NOMO-1 (cell line): ENCODE measurements around the gene BTBD1.

ENCODE experiments used
- DNase-seq, 2 experiments: peaks; one replicate each; lab custom pipeline; 2025; ENCODE audit not compliant: unreplicated experiment in 2 of 2; lab: John Stamatoyannopoulos, UW

The BTBD1 gene

DNA sequence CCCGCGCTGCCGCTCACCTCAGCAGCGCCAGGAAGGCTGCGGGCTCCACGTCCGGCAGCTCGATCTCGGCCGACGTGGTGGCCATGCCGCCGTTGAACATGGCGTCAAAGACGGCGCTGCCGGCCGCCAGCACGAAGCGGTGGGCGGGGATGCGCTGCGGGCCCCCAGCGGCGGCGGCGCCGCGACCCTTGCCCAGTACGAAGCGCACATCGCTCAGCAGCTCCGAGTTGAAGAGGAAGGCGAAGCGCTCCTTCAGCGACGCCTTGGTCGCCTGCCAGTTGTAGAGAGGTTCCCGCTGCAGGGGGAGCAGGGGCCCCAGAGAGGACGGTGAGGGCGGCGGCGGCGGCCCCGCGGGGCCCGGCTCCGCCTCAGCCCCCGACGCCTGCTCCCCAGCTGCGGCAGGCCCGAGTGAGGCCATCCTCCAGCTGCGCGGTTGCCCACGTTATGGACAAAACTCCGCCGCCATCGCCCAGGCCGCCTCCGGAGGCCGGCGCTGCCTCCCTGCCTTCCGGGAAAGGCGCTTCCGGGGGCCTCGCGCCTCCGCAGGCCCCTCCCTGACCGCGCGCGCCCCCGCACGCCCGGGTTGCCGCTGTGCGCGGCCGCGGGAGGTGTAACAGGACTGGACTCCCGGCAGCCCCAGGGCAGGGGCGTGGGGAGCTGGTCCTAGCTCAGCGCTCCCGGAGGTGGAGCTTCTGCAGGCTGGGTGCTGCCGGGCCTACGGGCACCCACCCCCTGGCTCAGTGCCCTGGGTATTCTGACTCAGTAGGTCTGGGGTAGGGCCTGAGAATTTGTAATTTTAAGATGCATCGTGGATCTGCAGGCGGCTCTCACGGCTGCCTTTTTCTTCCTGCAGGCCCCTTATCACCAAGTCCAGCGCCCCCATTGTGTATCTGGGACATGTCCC lies at the start of gene BTBD1:
Gene BTBD1 (minus strand): TSS at position 519 of the 904 bp plus-strand sequence. CDS start 101 bp downstream, at position 418.
- DNase-seq = peak; percentile 73 to 89

DNA sequence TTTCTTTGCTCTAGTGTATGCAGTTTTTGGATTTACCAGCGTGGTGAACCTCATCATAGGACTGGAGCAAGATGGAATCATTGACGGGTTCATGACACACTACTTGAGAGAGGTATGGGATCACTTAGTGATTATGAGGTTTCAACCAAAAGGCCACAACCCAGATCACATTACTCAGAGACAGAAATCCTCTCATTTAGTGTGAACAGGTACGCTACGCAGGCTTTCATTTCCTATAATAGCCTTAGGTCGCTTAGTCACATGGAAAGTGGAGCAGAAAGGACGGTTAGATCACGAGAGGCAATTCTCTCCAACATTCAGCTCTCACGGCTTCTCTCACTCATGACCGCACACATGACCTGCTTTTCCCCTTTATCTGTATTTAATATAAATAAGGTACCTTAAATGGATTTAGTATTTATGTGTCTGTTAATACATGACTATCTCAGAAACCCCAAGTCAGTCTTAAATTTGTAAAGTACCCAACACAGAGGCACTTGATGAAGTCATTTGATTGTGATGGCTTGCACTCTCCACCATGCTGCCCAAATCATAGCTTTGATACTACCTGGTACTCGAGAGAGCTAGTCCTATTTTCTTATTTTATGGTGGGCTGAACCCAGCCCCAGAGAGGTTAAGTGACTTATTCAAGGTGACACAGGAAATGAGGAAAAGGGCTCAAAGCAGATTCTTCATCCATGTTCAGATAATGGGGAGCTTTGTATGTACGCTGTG lies 48.9 kb upstream of the BTBD1 start:
- no peak for DNase-seq

DNA sequence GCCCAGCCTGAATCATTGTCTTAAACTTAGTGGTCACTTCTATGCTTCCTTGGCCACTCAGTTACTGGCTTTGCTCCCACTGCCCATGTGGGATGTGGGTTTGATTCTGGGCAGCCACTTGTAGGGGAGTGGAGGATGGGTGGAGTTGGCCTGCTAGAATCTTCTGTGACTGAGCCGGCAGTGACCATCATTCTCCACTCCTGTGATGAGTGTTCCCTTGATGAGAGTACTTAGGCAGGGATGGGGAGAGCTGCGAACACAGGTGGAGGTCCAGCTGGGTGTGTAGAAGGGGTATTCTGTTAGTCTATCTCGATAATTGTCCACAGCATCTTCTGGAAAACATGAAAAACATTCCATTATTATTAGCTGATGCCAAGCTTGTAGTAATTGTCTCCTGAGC lies 48.4 kb upstream of the BTBD1 start:
- no peak for DNase-seq

DNA sequence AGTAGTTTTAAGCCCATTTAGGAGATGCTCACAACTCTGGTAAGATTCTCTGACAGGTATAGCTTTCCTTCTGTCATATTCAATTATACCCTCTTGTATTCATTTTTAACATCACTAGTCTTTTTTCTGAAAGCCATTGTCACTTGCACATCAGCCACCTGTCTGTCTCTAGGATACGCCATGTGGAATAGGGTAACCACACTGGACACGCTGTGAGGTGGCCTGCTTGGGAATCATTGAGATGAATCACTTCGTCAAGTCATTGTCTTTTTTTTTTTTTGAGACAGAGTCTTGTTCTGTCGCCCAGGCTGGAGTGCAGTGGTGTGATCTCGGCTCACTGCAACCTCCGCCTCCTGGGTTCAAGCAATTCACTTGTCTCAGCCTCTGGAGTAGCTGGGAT lies 47.8 kb upstream of the BTBD1 start:
- DNase-seq = no peak

DNA sequence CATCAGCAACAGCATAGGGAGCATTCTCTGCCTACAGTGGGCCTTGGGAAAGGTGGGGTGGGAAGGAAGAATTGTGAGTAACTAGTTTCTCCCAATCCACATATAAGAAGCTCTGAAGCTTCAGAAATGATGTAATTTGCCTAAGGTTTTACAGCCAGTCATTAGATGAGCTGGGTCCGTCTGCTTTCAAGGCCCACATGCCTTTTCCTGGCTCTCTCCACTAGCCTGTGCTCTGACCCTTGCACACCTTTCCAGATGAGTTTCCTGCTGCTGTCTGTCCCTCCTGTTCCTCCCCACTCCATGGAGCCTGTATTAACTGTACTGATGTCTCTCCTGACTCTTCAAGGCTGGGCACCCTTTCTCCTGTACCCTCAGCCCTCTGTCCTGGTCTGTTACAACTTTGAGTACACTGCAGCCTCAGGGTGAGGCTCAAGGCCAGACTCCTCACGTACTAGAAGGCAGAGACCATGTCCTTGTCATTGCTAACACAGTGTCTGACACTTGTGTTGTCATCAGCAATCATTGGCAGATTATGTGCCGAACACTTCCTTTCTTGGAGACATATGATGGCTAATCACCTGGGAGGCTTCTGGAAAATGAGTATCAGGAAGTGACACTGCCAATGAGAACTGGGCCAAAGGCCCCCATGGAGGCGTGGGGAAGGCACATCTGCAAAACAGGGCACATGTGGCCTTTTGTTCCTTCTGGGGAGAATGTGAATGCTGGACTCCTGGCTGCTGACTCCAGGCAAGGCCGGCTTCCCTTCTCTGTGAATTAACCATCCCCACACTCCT lies 47.0 kb upstream of the BTBD1 start:
- DNase-seq = no peak

DNA sequence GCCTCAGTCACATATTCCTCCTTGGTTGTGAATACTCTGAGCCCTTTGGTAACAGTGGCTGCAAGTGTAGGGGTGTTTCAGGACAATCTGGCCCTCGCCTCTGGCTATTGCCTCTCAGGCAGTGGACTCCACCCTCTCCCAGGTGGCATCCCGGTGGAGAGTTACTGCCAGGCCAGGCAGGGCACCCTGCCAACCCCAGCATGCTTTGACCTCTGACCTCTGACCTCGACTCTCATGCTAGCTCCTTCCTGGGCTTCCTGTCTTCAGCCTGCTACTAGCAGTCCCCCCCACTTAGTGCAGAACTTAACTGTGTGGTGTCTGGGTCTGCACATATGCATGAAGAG lies 45.9 kb upstream of the BTBD1 start:
- DNase-seq = no peak

DNA sequence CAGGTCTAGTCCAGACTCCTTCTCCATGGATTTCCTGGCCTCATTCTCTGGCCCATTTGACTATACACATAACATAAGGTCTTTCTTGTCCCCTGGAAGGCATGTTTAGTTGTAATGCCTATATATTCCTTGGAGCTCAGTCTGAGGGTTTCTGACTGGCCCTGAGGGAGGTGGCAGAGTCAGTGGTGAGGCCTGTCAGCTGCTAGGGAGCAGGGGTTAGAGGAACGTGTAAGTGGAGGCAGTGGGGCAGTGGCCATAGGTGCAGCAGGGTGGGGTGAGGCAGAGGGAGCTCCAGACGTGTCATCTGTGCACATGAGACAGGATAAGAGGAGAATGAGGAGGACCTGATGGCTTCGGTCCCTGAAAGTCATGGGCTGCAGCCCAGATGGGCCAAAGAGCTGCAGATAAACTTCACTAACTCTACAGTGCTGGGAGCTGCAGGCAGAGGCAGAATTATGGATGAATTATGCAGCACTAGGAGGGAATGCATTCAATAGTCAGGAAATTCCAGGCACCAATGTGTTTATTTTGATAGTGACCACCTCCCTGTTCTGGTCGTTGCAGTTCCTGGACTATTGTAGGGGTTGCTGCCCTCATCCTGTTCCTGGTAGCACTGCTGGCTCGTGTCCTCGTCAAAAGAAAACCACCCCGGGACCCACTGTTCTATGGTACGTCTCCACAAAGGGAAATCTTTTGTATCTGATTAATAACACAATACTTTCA lies 45.3 kb upstream of the BTBD1 start:
- no peak for DNase-seq

DNA sequence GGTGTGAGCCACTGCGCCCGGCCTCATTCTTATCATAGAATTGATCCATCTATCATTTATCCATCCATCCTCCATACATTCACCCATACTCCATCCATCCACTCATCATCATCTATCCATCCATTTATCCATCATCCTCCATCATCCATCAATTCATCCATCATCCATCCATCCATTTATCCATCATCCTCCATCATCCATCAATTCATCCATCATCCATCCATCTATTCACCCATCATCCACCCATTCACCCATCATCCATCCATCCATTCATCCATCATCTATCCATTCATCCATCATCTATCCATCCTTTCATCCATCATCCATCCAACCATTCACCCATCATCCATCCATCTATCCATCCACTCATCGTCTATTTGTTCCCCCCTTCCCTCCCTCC lies 44.1 kb upstream of the BTBD1 start:
- DNase-seq = no peak

DNA sequence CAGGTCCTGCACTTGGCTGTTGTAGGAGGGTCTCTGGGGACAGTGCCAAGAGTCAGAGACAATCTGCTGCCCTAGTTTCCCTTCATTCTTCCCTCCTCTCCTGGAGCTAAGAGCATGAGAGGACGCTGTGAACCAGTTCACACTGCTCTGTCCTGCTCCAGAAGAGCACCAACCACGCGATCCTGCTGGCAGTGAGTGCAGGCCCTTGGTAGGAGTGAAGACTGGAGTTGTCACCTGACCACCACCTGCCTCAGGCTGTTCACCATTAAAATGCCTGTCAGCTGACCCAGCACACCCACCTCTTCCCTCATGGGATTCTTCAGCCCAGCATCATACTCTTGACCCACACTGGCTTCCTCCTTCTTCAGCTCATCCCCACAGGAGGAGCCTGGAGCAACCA lies 43.3 kb upstream of the BTBD1 start:
- DNase-seq = no peak

DNA sequence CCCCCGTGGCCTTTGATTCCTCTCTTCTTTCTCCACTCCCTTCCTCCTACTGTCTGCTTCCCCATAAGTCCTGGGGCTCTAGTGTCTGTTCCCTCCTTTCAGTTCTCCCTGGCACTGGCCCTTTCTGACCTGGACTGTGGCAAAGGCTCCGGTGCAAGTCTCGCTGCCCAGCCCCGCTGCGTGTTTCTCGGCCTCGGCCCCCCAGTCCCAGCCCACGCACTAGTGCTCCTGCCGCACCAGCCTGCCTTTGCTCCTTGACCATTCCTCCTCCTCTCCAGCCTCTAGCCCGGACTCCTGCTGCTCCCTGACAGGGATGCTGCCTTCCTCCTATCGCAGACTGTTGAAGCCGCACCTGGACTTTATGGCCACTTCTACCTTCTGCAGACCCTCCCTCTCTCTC lies 42.5 kb upstream of the BTBD1 start:
- no peak for DNase-seq

DNA sequence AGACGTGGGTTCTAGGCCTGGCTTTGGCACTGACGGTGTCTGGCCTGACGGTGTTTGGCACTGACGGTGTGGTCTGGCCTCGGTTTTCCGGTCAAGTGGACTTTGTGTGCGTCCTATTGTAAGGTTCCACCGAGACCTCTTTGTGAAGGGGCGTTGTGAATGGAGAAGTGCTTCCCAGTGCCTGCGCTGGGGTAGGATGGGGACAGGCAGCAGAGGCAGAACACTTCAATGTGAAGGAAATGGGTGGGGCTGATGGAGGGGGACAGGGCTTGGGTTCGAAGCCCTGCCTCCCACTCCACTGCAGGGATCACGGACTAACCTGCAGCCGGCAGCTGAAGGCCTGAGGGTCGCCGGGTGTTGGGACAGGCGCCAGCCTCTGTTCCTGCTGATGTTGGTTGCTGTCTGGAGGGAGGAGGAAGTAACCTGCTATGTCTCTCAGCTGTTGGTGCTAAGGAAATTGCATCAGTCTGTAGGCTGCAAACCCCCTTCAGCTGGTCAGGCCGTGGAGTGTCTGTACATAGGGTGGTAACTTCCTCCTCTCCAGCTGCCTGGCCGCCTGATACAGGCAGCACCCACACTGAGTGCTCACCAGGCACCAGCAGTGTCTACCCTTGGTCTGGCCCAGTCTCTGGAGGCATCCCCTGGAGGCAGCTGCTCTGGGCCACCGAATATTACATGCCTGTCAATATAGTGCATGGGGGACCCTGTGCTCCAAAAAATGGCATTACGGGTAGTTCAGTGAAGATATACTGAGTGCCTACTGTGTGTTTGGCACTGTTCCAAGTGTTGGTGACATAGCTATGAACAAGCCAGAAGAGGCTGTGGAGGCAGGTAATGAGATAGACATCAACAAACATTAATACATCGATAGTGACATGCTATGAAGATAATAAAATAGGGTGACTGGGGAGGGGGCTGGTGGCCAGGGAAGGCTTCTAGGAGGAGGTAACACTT lies 41.5 kb upstream of the BTBD1 start:
- DNase-seq = peak; percentile 95 to 98

DNA sequence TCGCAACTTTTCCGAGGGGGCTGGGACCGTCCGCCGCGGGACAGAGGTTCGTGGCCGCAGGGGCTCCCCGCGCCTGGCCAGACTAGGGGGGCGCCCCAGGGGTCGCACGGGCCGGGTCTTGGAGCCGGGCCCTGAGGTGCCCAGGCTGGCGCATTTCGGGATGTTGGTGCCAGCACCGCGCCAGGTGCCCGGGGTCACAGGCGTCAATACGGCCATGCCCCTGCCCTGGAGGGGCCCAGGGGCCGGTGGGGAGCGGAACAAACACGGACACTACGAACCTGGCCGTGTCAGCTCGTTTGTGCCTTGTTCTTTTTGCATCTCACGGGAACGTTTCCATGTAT lies 40.8 kb upstream of the BTBD1 start:
- no peak for DNase-seq

DNA sequence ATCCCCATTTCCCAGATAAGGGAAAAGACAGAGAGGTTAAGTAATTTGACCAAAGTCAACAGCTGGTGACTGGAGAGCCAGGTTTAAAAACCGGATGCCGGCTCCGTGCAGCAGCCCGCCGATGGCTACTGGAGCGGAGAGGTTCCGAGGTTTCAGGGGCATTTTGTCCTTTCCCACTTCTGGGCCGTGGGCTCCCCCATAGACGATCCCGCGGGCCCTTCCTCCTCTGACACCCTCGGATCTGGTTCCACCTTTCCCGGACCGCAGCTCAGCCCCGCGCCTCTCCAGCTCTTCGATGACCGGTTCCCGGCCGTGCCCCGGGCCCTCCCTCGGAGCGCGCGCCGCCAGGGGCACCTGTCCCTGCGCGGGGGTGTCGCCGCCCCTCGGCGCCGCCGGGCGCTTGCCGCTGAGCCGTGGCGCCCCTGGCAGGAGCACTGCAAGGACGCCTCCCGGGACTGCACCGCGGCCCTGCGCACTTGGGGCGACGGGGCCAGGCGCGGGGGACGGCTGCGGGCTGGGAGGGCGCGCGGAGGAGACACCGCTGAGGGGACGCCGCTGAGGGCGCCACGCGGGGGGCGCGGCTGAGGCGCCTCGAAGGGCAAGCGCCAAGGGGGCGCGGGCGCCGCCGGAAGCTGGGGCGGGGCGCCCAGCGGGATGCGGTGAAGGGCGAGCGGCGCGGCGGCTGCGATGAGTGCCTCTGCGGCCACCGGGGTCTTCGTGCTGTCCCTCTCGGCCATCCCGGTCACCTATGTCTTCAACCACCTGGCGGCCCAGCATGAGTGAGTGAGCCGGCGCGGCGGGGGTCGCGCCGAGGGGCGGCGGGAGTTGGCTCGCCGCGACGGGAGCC lies 40.2 kb upstream of the BTBD1 start, which contains the start of gene TM6SF1:
Gene TM6SF1 (plus strand): TSS at position 652 of the 847 bp plus-strand sequence. CDS start 36 bp downstream, at position 688.
- DNase-seq = no peak

DNA sequence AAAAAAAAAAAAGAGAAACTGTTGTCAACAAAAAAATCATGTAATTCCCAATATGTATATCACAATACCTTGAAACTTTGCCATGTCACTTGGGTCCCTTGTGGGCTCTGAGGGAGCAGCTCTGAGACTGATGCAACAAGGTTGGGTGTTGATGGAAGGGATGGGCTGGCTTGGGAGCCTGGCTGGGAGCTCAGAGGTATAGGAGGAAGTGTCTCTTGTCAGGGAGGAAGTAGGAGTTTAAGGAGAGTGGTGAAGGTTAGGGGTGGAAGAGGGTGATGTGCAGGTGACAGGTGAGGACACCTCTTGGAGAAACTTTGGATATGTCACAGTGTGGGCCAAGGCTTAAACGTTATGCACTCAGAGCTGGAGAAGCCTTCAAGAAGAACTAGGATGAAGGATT lies 38.4 kb upstream of the BTBD1 start:
- DNase-seq = no peak

DNA sequence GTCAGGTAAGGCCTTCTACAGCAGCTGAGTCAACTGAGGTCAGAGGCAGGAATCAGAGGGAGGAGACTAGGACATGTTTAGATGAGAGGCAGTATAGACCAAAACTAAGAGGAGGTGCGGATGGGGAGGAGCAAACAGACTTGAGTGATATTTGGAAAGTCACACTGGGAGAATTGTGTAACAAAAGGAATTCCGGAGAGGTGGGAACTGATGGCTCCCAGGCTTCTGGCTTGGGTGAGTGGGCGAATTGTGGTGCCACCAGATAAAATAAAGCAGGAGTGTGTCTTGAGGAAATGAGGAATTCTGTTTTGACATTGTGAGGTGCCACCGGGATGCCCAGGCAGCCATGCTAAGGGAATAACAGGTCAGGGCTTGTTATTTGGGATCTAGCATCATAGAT lies 37.1 kb upstream of the BTBD1 start:
- DNase-seq = no peak

DNA sequence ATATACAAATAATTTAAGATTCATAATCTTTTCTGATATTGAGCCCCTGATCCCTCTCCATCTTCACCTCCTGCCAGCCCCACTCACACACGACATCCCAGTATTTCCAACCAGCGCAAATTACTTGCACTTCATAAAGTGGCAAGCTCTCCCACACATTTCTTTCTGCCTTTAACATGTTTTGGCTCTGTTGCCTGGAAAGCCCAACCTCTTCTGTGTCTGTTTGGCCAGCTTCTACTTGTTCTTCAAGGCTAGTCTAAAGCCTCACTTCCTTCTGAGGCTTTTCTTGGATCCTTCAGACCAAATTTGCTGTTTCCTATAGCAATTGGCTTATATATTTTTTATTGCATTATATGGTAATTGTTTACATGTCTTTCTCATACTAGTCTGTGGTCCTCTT lies 35.3 kb upstream of the BTBD1 start:
- no peak for DNase-seq

DNA sequence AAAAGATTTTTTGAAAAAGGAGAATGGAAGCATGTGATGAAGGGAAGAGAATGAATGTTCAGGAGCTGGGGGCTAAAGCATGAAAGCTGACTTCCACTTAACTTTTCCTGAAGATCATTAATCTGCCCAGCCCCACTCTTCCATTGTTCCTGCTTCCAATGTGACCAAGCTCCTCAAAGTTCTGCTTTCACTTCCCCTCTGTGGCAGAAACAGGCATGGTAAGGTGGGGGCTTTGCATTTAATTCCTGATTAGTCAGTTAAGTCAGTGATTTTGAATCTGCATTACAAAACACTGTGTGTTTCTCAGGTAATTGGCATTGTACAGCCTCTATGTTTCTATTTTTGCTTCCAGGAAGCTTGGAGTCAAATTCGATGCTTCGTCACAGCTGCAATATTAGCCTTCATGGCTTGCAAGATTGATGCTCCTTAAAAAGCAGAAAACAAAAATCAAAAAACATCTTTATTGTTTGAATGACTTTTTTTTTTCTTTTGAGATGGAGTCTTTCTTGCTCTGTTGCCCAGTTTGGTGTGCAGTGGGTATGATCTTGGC lies 33.1 kb upstream of the BTBD1 start:
- peak; percentile 61 to 73 for DNase-seq

DNA sequence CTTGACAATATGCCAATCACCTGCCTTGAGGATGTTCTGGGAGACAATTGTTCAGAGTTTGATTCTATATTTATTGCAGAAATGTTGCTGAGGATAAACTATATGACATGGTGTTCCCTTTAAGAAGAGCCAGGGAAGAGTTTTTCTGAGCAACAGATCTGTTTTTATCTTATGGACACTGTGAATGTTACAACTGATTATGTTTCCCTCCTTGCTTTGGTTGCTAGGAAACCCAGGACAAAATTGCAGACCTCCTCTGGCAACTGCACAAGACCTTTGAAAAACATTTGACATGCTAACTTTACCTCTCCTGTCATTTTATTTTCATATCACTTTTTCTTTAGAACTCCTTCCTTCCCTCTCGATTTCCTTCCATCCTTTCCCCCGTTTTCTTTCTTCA lies 32.2 kb upstream of the BTBD1 start:
- DNase-seq = no peak
